ENCODE measurements around the gene SCART1. TPM values are rescaled to one million over a fixed set of nuclear protein-coding genes. Genes with fewer than 3 reads are reported as not detected.

The SCART1 gene
- total and polyA plus RNA-seq, 8 donors, result 1.2 to 3.3 (median 2.4) TPM

- Histone ChIP-seq H3K27ac (no peak overlapping the region), H3K4me1 (peaks cover 0 to 7% of the 10 kb centered on the region in 2 donors), H3K9me3 (no peaks in the 10 kb centered on the region), H3K27me3 (peaks cover 0 to 31% of the 10 kb centered on the region in 2 donors), H3K36me3 (peaks cover 0 to 49% of the 10 kb centered on the region in 2 donors), H3K4me3 (no peak overlapping the region)
- intact Hi-C loops (cut with DNase I), result no loop called here
- peak in 1 of 4 donors; percentile 50 for DNase-seq
- no peak for TF ChIP-seq CTCF (IDR thresholded peaks at IDR 0.05)
- no peak for ATAC-seq
Measured at GRCh38 chr10:133420028-133420427, 33.7 kb upstream of the SCART1 start.

GRCh38 chr10:133420579-133420978, 33.2 kb upstream of the SCART1 start:
- ATAC-seq (no peak), DNase-seq (peak in 1 of 4 donors; percentile 50)
- Histone ChIP-seq H3K9me3 (no peaks in the 10 kb centered on the region), H3K27me3 (peaks cover 0 to 35% of the 10 kb centered on the region in 2 donors), H3K4me3 (no peak overlapping the region), H3K27ac (no peak overlapping the region), H3K4me1 (peaks cover 0 to 7% of the 10 kb centered on the region in 2 donors), H3K36me3 (peaks cover 0 to 44% of the 10 kb centered on the region in 2 donors)
- intact Hi-C loops (cut with DNase I), result no loop called here
- no peak for TF ChIP-seq CTCF (IDR thresholded peaks at IDR 0.05)

- Histone ChIP-seq H3K27me3 (peaks cover 0 to 35% of the 10 kb centered on the region in 2 donors), H3K4me1 (peaks cover 0 to 7% of the 10 kb centered on the region in 2 donors), H3K36me3 (peaks cover 0 to 36% of the 10 kb centered on the region in 2 donors), H3K27ac (no peak overlapping the region), H3K9me3 (no peaks in the 10 kb centered on the region), H3K4me3 (no peak overlapping the region)
- ATAC-seq (no peak), DNase-seq (no peak)
- no peak for TF ChIP-seq CTCF (IDR thresholded peaks at IDR 0.05)
- intact Hi-C loops (cut with DNase I), result no loop called here
Measured at GRCh38 chr10:133421336-133422222, 32.2 kb upstream of the SCART1 start.

- H3K27ac ChIP-seq, result no peak overlapping the region
- DNase-seq (no peak), ATAC-seq (no peak)
- intact Hi-C loops (cut with DNase I), result no loop called here
- H3K4me1 ChIP-seq, result peaks cover 0 to 7% of the 10 kb centered on the region in 2 donors
- H3K36me3 ChIP-seq, result peaks cover 0 to 36% of the 10 kb centered on the region in 2 donors
- no peaks in the 10 kb centered on the region for H3K9me3 ChIP-seq
- TF ChIP-seq CTCF (IDR thresholded peaks at IDR 0.05), result no peak
- peaks cover 0 to 35% of the 10 kb centered on the region in 2 donors for H3K27me3 ChIP-seq
- no peak overlapping the region for H3K4me3 ChIP-seq
Measured at GRCh38 chr10:133422223-133422806, 31.4 kb upstream of the SCART1 start.

All from left lung (tissue), 10 donors.